Prostate gland (tissue), 2 donors: Measurements from ENCODE around the gene PLEKHH3.

Source experiments
- POLR2A ChIP-seq: fragments of 450-650 bp; IDR thresholded peaks from one replicate; pipeline ENCODE4 v1.6.1; 2016; ENCODE audit warnings: antibody characterized with exemption, mild to moderate bottlenecking
- POLR2AphosphoS5 ChIP-seq: sonication (generic); formaldehyde crosslinking; IDR thresholded peaks from one replicate; pipeline ENCODE4 v1.6.1; 2017; ENCODE audit warnings: antibody characterized with exemption
- TF ChIP-seq, protein P1 (sequence below), 4 experiments: fragments of 200-600 bp in 2 of 4; fragments of 450-650 bp in 2 of 4; sonication (generic) in 2 of 4; IDR thresholded peaks; 1 replicate in 3 of 4; 2 replicates in 1 of 4; pipeline ENCODE4 v1.5.1; 2016 to 2019; ENCODE audit warnings: antibody characterized with exemption in 4 of 4, mild to moderate bottlenecking in 2 of 4, moderate library complexity in 2 of 4

DNA sequence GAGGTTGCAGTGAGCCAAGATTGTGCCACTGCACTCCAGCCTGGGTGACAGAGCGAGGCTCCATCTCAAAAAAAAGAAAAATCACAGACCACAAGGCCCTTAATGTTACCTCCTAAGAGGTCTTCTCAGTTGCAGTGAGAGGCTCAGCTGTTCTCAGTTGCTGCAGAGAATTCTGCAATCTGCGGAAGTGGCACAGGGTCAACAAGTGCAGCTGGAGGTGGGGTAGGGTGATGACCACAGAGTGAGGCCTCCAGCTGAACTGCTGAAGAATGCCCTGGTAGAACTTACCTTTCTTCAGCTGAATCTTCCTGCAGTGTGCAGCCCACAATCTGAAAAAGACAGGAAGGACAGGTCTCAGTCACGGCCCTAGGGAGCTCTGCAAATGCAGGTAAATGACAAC is 31.8 kb upstream of the PLEKHH3 start:
- TF ChIP-seq, protein P1, sequence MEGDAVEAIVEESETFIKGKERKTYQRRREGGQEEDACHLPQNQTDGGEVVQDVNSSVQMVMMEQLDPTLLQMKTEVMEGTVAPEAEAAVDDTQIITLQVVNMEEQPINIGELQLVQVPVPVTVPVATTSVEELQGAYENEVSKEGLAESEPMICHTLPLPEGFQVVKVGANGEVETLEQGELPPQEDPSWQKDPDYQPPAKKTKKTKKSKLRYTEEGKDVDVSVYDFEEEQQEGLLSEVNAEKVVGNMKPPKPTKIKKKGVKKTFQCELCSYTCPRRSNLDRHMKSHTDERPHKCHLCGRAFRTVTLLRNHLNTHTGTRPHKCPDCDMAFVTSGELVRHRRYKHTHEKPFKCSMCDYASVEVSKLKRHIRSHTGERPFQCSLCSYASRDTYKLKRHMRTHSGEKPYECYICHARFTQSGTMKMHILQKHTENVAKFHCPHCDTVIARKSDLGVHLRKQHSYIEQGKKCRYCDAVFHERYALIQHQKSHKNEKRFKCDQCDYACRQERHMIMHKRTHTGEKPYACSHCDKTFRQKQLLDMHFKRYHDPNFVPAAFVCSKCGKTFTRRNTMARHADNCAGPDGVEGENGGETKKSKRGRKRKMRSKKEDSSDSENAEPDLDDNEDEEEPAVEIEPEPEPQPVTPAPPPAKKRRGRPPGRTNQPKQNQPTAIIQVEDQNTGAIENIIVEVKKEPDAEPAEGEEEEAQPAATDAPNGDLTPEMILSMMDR (IDR thresholded peaks at IDR 0.05): no peak
- TF ChIP-seq POLR2A (no peak), POLR2AphosphoS5 (no peak)
